K562 (cell line): Measurements from ENCODE around the gene KYAT1. TPM values are rescaled to one million over a fixed set of nuclear protein-coding genes. Genes with fewer than 3 reads are reported as not detected.

Experiments
- ATAC-seq: fragments of 200-7000 bp; cut with Tn5 transposase; 3 replicates; pipeline ENCODE4 v1.9.1; 2020; ENCODE audit warnings: moderate library complexity
- BruUV-seq: library from RNA; stranded (reverse); fragments of 400-500 nt; replicated peaks from 2 replicates; lab custom pipeline; 2021; lab: Mats Ljungman, UMichigan
- CTCF ChIA-PET: fragments of 300-600 bp; formaldehyde crosslinking; extraction: SDS; loops from one replicate; lab custom pipeline; 2021; ENCODE audit warnings: low intra/inter-chr PET ratio; lab: Yijun Ruan, JAX
- POLR2A ChIA-PET: fragments of 300-600, 350-650 bp; sonication (Branson Sonifier 250); formaldehyde crosslinking; extraction: SDS; loops from one replicate; lab custom pipeline; 2021; ENCODE audit warnings: antibody characterized with exemption, inconsistent platforms; lab: Yijun Ruan, JAX
- DNase-seq, 4 experiments: peaks; one replicate each; pipeline versions ENCODE4 v3.0.0 to v3.0.0-alpha.2; 2011 to 2018; ENCODE audit warnings: low spot score in 3 of 4, mixed read lengths in 3 of 4; ENCODE audit errors: extremely low read depth in 1 of 4
- FAIRE-seq: peaks from 2 replicates; lab custom pipeline; 2011; peaks lifted over from hg19 to GRCh38; lab: Jason Lieb, UNC
- H2AFZ ChIP-seq: 2 replicates; pipeline ENCODE4 v1.6.0; 2011; ENCODE audit warnings: low read depth, low read length, control low read depth, inconsistent platforms
- H3K27ac ChIP-seq: fragments of 200-600 bp; 3 replicates; pipeline ENCODE4 v1.8.0; 2011; ENCODE audit warnings: low read depth, mild to moderate bottlenecking, control low read depth, inconsistent platforms, low read length, moderate library complexity, mixed read lengths; ENCODE audit errors: extremely low read depth
- H3K27me3 ChIP-seq, 2 experiments: fragments of 300-600 bp in 1 of 2; 2 replicates in 1 of 2; 3 replicates in 1 of 2; pipeline versions ENCODE4 v1.6.0 to v1.8.0; 2011; ENCODE audit warnings: inconsistent platforms in 2 of 2, low read length in 2 of 2, mild to moderate bottlenecking in 1 of 2, mixed read lengths in 1 of 2, moderate library complexity in 1 of 2; ENCODE audit not compliant: control insufficient read depth in 2 of 2, insufficient read depth in 2 of 2
- H3K36me3 ChIP-seq: fragments of 300-600 bp; 3 replicates; pipeline ENCODE4 v1.8.0; 2011; ENCODE audit warnings: mild to moderate bottlenecking, low read length, inconsistent platforms; ENCODE audit not compliant: control insufficient read depth, insufficient read depth
- H3K4me1 ChIP-seq, 2 experiments: fragments of 200-600 bp in 1 of 2; replicated peaks in 1 of 2; 2 replicates in 1 of 2; 3 replicates in 1 of 2; pipeline versions ENCODE4 v1.5.1 to v1.8.0; 2011; ENCODE audit warnings: inconsistent platforms in 2 of 2, low read length in 2 of 2, mild to moderate bottlenecking in 1 of 2, mixed read lengths in 1 of 2, moderate library complexity in 1 of 2; ENCODE audit not compliant: control insufficient read depth in 2 of 2, insufficient read depth in 2 of 2
- H3K4me2 ChIP-seq: 2 replicates; pipeline ENCODE4 v1.6.1; 2011; ENCODE audit warnings: low read length, control low read depth, inconsistent platforms, mixed read lengths; ENCODE audit not compliant: insufficient read depth
- H3K4me3 ChIP-seq: fragments of 200-600 bp; sonication (generic), shearing (Covaris generic); 2 replicates; pipeline ENCODE4 v1.5.1; 2016; ENCODE audit warnings: control low read depth, inconsistent platforms
- H3K79me2 ChIP-seq: fragments of 200-600 bp; 3 replicates; pipeline ENCODE4 v1.8.0; 2011; ENCODE audit warnings: low read length, inconsistent platforms; ENCODE audit not compliant: control insufficient read depth, insufficient read depth
- H3K9ac ChIP-seq, 2 experiments: 2 replicates each; pipeline versions ENCODE4 v1.6.0 to v1.6.1; 2011; ENCODE audit warnings: low read depth in 2 of 2, low read length in 2 of 2, control low read depth in 1 of 2, inconsistent platforms in 1 of 2, mild to moderate bottlenecking in 1 of 2, mixed read lengths in 1 of 2; ENCODE audit not compliant: insufficient read depth in 1 of 2
- H3K9me1 ChIP-seq: one replicate; pipeline ENCODE4 v1.6.0; 2011; ENCODE audit warnings: inconsistent platforms, mild to moderate bottlenecking, low read length, moderate library complexity; ENCODE audit not compliant: control insufficient read depth, insufficient read depth
- H3K9me3 ChIP-seq: replicated peaks from 2 replicates; pipeline ENCODE4 v1.5.1; 2011; ENCODE audit warnings: low read depth, low read length, inconsistent platforms; ENCODE audit not compliant: control insufficient read depth, insufficient read depth
- H4K20me1 ChIP-seq: replicated peaks from 2 replicates; pipeline ENCODE4 v1.6.1; 2011; ENCODE audit warnings: low read length, inconsistent platforms, mixed read lengths; ENCODE audit not compliant: control insufficient read depth, insufficient read depth
- ATF4 ChIP-seq: fragments of 450-650 bp; formaldehyde crosslinking; IDR thresholded peaks from 2 replicates; pipeline ENCODE4 v1.4.0; 2022; ENCODE audit warnings: mild to moderate bottlenecking, moderate library complexity
- MCM7 ChIP-seq, 2 experiments: fragments of 450-650 bp; IDR thresholded peaks; 2 replicates each; pipeline ENCODE4 v1.6.1; 2016 to 2018
- NR2C1 ChIP-seq, 2 experiments: fragments of 450-650 bp; IDR thresholded peaks; 2 replicates each; pipeline ENCODE4 v1.6.1; 2017; ENCODE audit warnings: mild to moderate bottlenecking in 2 of 2, antibody characterized with exemption in 1 of 2, inconsistent platforms in 1 of 2, missing compliant biosample characterization in 1 of 2, missing genetic modification characterization in 1 of 2
- NR2C2 ChIP-seq, 2 experiments: fragments of 200-800 bp in 1 of 2; sonication (Bioruptor generic) in 1 of 2; sonication (generic) in 1 of 2; formaldehyde crosslinking in 1 of 2; IDR thresholded peaks; 2 replicates each; pipeline versions ENCODE4 v1.6.1 to v1.8.0; 2016 to 2022; ENCODE audit warnings: mild to moderate bottlenecking in 1 of 2, missing compliant biosample characterization in 1 of 2, missing genetic modification characterization in 1 of 2, missing genetic modification reagents in 1 of 2
- ZBTB8A ChIP-seq: fragments of 450-650 bp; IDR thresholded peaks from 2 replicates; pipeline ENCODE4 v1.6.1; 2018; ENCODE audit warnings: mild to moderate bottlenecking, moderate library complexity; ENCODE audit not compliant: partially characterized antibody
- ZNF146 ChIP-seq: IDR thresholded peaks from one replicate; pipeline ENCODE4 v1.6.1; 2018; ENCODE audit warnings: missing compliant biosample characterization; ENCODE audit not compliant: unreplicated experiment
- ZNF263 ChIP-seq: sonication (generic); formaldehyde crosslinking; IDR thresholded peaks from 2 replicates; pipeline ENCODE4 v1.8.0; 2022; ENCODE audit warnings: mild to moderate bottlenecking, missing genetic modification reagents, borderline replicate concordance
- WGBS: fragments of 100-300 bp; shearing (Covaris generic); methylation state at CpG from one replicate; pipeline ENCODE4 v1.1.6; 2016; ENCODE audit warnings: low coverage, mixed read lengths; ENCODE audit not compliant: insufficient coverage; ENCODE audit errors: missing lambda C conversion rate; 5-methylcytosine and 5-hydroxymethylcytosine counted together
- in situ Hi-C: fragments of 300-500 bp; cut with MboI; formaldehyde crosslinking; loops from 4 replicates; pipeline ENCODE4 v1.15.0; 2018; ENCODE audit warnings: inconsistent platforms, mixed read lengths
- intact Hi-C: fragments of 100-400 bp; cut with micrococcal nuclease; formaldehyde crosslinking; loops from 2 replicates; pipeline ENCODE4 v1.14.2; 2022
- polyA plus RNA-seq, 8 experiments: library from polyadenylated mRNA; depleted of rRNA in 4 of 8; stranded (reverse) in 5 of 8; unstranded in 3 of 8; fragments of >200 nt; fragmentation: Nextera tagmentation in 2 of 8; fragmentation: Illumina TruSeq in 1 of 8; extraction: Ambion mirVana in 2 of 8; extraction: Trizol in 1 of 8; gene quantifications; 2 replicates each; pipeline versions ENCODE4 v1.2.1 to v1.2.3, GENCODE V29; 2011 to 2014; ENCODE audit warnings: inconsistent platforms in 1 of 8, missing spikeins in 1 of 8
- total RNA-seq, 7 experiments: library from RNA; depleted of rRNA in 6 of 7; stranded (reverse); fragments of >200 nt in 6 of 7; fragmentation: Illumina TruSeq in 2 of 7; extraction: Trizol in 2 of 7; gene quantifications; 2 replicates each; pipeline versions ENCODE4 v1.2.1 to v1.2.3, GENCODE V29; 2011 to 2021; ENCODE audit warnings: low replicate concordance in 1 of 7

The KYAT1 gene
- total and polyA plus RNA-seq, 9 of the 15 experiments (the other 6 are each of a cell fraction or from before 2014, with no cell fraction given) = 6.4 to 16.8 (median 11.1) TPM

DNA sequence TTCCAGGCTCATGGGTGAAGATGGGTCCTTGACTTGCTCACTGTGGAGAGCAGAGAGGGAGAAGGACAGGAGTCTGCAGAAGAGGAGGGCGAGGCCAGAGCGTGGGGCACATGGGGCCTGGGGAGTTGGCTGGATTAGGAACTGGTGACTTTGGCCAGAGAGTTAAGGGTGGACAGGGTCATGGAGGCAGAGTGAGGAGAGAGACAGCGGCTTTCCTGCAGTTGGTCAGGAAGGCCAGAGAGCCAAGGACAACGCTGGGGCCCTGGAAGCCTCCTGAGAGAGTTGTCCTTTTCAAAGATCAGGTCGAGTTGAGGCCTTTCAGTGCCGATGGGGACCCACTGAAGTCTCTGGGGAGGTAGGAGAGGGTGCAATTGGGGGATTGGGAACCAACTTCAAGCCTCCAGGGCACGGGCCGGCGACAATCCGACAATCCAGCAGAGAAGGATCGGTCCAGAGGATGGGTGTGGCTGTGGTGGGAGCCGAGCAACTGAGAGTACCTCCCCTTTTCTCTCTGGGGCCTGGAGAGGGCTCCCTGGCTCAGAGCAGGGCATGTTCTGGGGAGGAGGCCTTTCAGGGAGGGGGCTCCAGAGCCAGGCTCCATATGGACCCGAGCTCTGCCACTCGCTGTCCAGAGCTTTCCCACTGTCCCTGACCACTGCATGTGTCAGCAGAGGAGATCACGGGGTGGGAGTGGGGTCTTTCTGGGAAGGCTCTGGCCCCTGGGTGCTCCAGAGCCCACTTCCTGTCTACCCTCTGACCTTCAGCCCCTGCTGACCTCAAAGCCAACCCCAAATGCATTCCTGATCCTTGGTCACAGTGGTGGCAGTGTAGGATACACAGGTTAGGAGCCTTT is 31.5 kb upstream of the KYAT1 start:
- H3K4me2 ChIP-seq = no peak overlapping the region
- WGBS = 62% methylated on average over 13 of the region's 15 CpGs
- ATAC-seq (peak; percentile 79), DNase-seq (peak in 3 of 4 experiments; percentile 33 to 61 (median 54)), FAIRE-seq (no peak)
- intact Hi-C loops = no loop called here
- H2AFZ ChIP-seq = no peak overlapping the region
- no peaks in the 10 kb centered on the region; the same call in 1 of the 2 replicates for H4K20me1 ChIP-seq
- 0 out of 3 replicates have a peak, but pooled peaks cover 11% of the 10 kb centered on the region for H3K79me2 ChIP-seq
- peaks cover 55% of the 10 kb centered on the region; the same call in 2 of the 3 replicates for H3K36me3 ChIP-seq
- POLR2A ChIA-PET = interaction anchor here (1.1 kb wide), 1 partner anchor 16 kb away, joined by 3 read pairs; no protein-coding TSS in a partner anchor
- in situ Hi-C loops = no loop called here
- H3K27ac ChIP-seq = no peak overlapping the region
- H3K9me1 ChIP-seq = no peaks in the 10 kb centered on the region
- H3K9ac ChIP-seq = peak overlapping the region in 1 of 2 experiments; percentile 88; a peak in 2 of 4 replicates
- no peak overlapping the region for H3K4me3 ChIP-seq
- no peaks in the 10 kb centered on the region for H3K9me3 ChIP-seq
- no TSS peak for BruUV-seq
- peaks cover 17 to 49% of the 10 kb centered on the region in 2 experiments for H3K4me1 ChIP-seq
- CTCF ChIA-PET = no interaction called here
- no peaks in the 10 kb centered on the region; a peak in 1 of 5 replicates for H3K27me3 ChIP-seq
- no peak for TF ChIP-seq ZNF263 (CRISPR knock-in tag)
- TF ChIP-seq ATF4 (CRISPR knock-in tag) = no peak
- peak; percentile 70 for TF ChIP-seq NR2C1 (IDR thresholded peaks at IDR 0.05)
- no peak for TF ChIP-seq NR2C1 (tag; IDR thresholded peaks at IDR 0.05)
- TF ChIP-seq MCM7 (IDR thresholded peaks at IDR 0.05) = no peak
- no peak for TF ChIP-seq ZNF146 (CRISPR knock-in tag)
- TF ChIP-seq ZBTB8A = no peak
- no peak for TF ChIP-seq NR2C2 (CRISPR knock-in tag; IDR thresholded peaks at IDR 0.05)
- 0 out of 2 replicates have a peak, but pooled peaks have one; percentile 17 for TF ChIP-seq NR2C2 (tag; IDR thresholded peaks at IDR 0.05)
